A673 (cell line): ENCODE measurements around the gene KRTAP20-3. TPM values are rescaled to one million over a fixed set of nuclear protein-coding genes. Genes with fewer than 3 reads are reported as not detected.

ENCODE experiments used
- BruUV-seq: library from RNA; stranded (reverse); fragments of 400-500 nt; replicated peaks from 2 replicates; lab custom pipeline; 2021; lab: Mats Ljungman, UMichigan
- CTCF ChIA-PET: fragments of 300-600 bp; sonication (Branson Sonifier 250); formaldehyde crosslinking; loops from one replicate; lab custom pipeline; 2022; ENCODE audit warnings: antibody characterized with exemption; lab: Charles Lee
- POLR2A ChIA-PET: fragments of 300-600 bp; sonication (Branson Sonifier 250); formaldehyde crosslinking; loops from one replicate; lab custom pipeline; 2022; ENCODE audit warnings: antibody characterized with exemption; ENCODE audit not compliant: low non-redundant PET; lab: Charles Lee
- DNase-seq: peaks from one replicate; pipeline ENCODE4 v3.0.0-alpha.2; 2015; ENCODE audit warnings: low spot score
- H3K27ac ChIP-seq: fragments of 200-600 bp; sonication (generic); 2 replicates; pipeline ENCODE4 v1.5.1; 2016; ENCODE audit warnings: mixed run types, low read depth, mild to moderate bottlenecking, mixed read lengths, antibody characterized with exemption, low read length; ENCODE audit not compliant: poor library complexity, severe bottlenecking
- H3K27me3 ChIP-seq: fragments of 200-600 bp; sonication (generic); replicated peaks from 2 replicates; pipeline ENCODE4 v1.6.1; 2017; ENCODE audit warnings: mixed run types, low read depth, mild to moderate bottlenecking, mixed read lengths, antibody characterized with exemption, low read length; ENCODE audit not compliant: insufficient read depth, poor library complexity
- H3K36me3 ChIP-seq: fragments of 200-600 bp; sonication (generic); 2 replicates; pipeline ENCODE4 v1.6.1; 2016; ENCODE audit warnings: mixed run types, mild to moderate bottlenecking, mixed read lengths, antibody characterized with exemption, low read length; ENCODE audit not compliant: insufficient read depth, poor library complexity, severe bottlenecking
- H3K4me1 ChIP-seq: fragments of 200-600 bp; sonication (generic); 2 replicates; pipeline ENCODE4 v1.6.1; 2017; ENCODE audit warnings: mixed run types, mild to moderate bottlenecking, mixed read lengths, antibody characterized with exemption, low read length; ENCODE audit not compliant: insufficient read depth, poor library complexity, severe bottlenecking
- H3K4me3 ChIP-seq: fragments of 200-600 bp; sonication (generic); 2 replicates; pipeline ENCODE4 v1.5.1; 2016; ENCODE audit warnings: low read depth, mixed run types, mild to moderate bottlenecking, mixed read lengths, low read length; ENCODE audit not compliant: poor library complexity, severe bottlenecking
- H3K9me3 ChIP-seq: fragments of 200-600 bp; sonication (generic); 2 replicates; pipeline ENCODE4 v1.6.1; 2016; ENCODE audit warnings: mixed run types, low read depth, mild to moderate bottlenecking, mixed read lengths, antibody characterized with exemption, low read length; ENCODE audit not compliant: poor library complexity, severe bottlenecking
- CTCF ChIP-seq: fragments of 300-800, 200-600 bp; sonication (generic); conservative IDR thresholded peaks from 2 replicates; pipeline ENCODE4 v1.5.1; 2017; ENCODE audit warnings: low read depth, mild to moderate bottlenecking, antibody characterized with exemption, low read length, moderate library complexity, mixed read lengths
- EZH2 ChIP-seq: fragments of 200-600 bp; sonication (generic); IDR thresholded peaks from 2 replicates; pipeline ENCODE4 v1.6.1; 2017; ENCODE audit warnings: borderline replicate concordance, low read depth, mild to moderate bottlenecking, mixed read lengths, antibody characterized with exemption, low read length; ENCODE audit not compliant: poor library complexity, severe bottlenecking
- intact Hi-C: fragments of 100-400 bp; cut with micrococcal nuclease; formaldehyde crosslinking; loops from one replicate; pipeline ENCODE4 v1.10.0; 2022; ENCODE audit not compliant: unreplicated experiment
- total RNA-seq: library from RNA; stranded (reverse); gene quantifications from 2 replicates; pipeline ENCODE4 v1.2.3, GENCODE V29; 2021

KRTAP20-3 gene
- total RNA-seq, 1 experiment from 2014 or later, result not detected

GRCh38 chr21:30668776-30669175 is 26.1 kb downstream of the KRTAP20-3 start:
- CTCF ChIA-PET, result no interaction called here

GRCh38 chr21:30672985-30673650 is 30.5 kb downstream of the KRTAP20-3 start:
- CTCF ChIA-PET, result no interaction called here
- intact Hi-C loops, result no loop called here
- Histone ChIP-seq H3K9me3 (peaks cover 5% of the 10 kb centered on the region), H3K27ac (no peak overlapping the region), H3K27me3 (no peaks in the 10 kb centered on the region), H3K36me3 (no peaks in the 10 kb centered on the region), H3K4me3 (no peak overlapping the region), H3K4me1 (no peaks in the 10 kb centered on the region)
- no TSS peak for BruUV-seq
- TF ChIP-seq CTCF (no peak), EZH2 (no peak)
- DNase-seq, result no peak
- POLR2A ChIA-PET, result no interaction called here

More at GRCh38 chr21:30668776-30669175, 26.1 kb downstream of the KRTAP20-3 start:
- Histone ChIP-seq H3K27me3 (no peaks in the 10 kb centered on the region), H3K9me3 (peaks cover 5% of the 10 kb centered on the region), H3K36me3 (no peaks in the 10 kb centered on the region), H3K27ac (no peak overlapping the region), H3K4me1 (no peaks in the 10 kb centered on the region), H3K4me3 (no peak overlapping the region)
- BruUV-seq, result no TSS peak
- POLR2A ChIA-PET, result no interaction called here
- no peak for DNase-seq
- intact Hi-C loops, result no loop called here
- TF ChIP-seq CTCF, result no peak
- no peak for TF ChIP-seq EZH2

- BruUV-seq, result no TSS peak
- Histone ChIP-seq H3K36me3 (no peaks in the 10 kb centered on the region), H3K27me3 (no peaks in the 10 kb centered on the region), H3K27ac (no peak overlapping the region), H3K9me3 (peaks cover 5% of the 10 kb centered on the region), H3K4me3 (no peak overlapping the region), H3K4me1 (no peaks in the 10 kb centered on the region)
- POLR2A ChIA-PET, result no interaction called here
- TF ChIP-seq EZH2 (no peak), CTCF (no peak)
- DNase-seq, result no peak
- CTCF ChIA-PET, result no interaction called here
- intact Hi-C loops, result no loop called here
Observed at GRCh38 chr21:30674312-30674711, 31.6 kb downstream of the KRTAP20-3 start.
